22Rv1 (cell line): ENCODE data around the gene EIF4E2.

Experiments
- ZFX ChIP-seq: fragments of 450-650 bp; IDR thresholded peaks from 2 replicates; pipeline ENCODE4 v1.6.1; 2017; ENCODE audit warnings: antibody characterized with exemption, borderline replicate concordance
- TF ChIP-seq, protein P1 (sequence below): fragments of 450-650 bp; IDR thresholded peaks from 2 replicates; pipeline ENCODE4 v1.5.1; 2017; ENCODE audit warnings: mild to moderate bottlenecking

DNA sequence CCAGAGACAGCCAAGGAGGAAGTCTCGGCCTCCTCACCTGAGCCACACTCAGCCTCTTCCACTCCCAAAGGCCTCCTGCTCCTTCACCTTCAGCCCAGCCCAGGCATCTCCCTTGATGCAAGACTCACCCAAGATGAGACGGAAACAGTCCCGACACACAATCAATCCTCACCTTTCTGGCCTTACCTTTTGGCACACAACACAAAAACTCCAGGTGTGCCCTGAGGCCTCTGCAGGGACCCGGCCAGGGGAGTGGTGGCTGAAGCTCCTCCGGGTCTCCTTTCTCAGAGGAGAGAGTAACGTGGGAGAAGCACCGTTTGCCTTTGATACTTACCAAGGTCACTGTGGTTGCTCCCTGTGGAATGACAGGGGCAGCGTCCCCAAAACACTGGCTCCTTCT lies 59.1 kb downstream of the EIF4E2 start:
- TF ChIP-seq, protein P1, sequence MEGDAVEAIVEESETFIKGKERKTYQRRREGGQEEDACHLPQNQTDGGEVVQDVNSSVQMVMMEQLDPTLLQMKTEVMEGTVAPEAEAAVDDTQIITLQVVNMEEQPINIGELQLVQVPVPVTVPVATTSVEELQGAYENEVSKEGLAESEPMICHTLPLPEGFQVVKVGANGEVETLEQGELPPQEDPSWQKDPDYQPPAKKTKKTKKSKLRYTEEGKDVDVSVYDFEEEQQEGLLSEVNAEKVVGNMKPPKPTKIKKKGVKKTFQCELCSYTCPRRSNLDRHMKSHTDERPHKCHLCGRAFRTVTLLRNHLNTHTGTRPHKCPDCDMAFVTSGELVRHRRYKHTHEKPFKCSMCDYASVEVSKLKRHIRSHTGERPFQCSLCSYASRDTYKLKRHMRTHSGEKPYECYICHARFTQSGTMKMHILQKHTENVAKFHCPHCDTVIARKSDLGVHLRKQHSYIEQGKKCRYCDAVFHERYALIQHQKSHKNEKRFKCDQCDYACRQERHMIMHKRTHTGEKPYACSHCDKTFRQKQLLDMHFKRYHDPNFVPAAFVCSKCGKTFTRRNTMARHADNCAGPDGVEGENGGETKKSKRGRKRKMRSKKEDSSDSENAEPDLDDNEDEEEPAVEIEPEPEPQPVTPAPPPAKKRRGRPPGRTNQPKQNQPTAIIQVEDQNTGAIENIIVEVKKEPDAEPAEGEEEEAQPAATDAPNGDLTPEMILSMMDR, result no peak
- no peak for TF ChIP-seq ZFX
